ENCODE measurements around the gene RPH3AL. TPM values are rescaled to one million over a fixed set of nuclear protein-coding genes. Genes with fewer than 3 reads are reported as not detected.

Gene RPH3AL
- total RNA-seq, 1 experiment from 2014 or later: 3.0 TPM

GRCh38 chr17:395179-395578 is 42.6 kb upstream of the RPH3AL start:
- H3K36me3 Mint-ChIP-seq (ENCODE audit: insufficient read depth in 1 of 3, low read depth in 3 of 3): no peaks in the 10 kb centered on the region
- H4K5ac ChIP-seq (ENCODE audit: insufficient read length, low read depth, low read length): no peak overlapping the region
- TF ChIP-seq CTCF (conservative IDR thresholded peaks at IDR 0.05): no peak

More at GRCh38 chr17:395179-395578, 42.6 kb upstream of the RPH3AL start:
- Histone ChIP-seq H2AFZ (ENCODE audit: low read length) (no peak overlapping the region), H4K8ac (replicated peaks; ENCODE audit: insufficient read length, low read depth, low read length) (no peak overlapping the region), H3K14ac (ENCODE audit: insufficient read depth, low read length) (no peak overlapping the region), H3T11ph (ENCODE audit: low read length) (no peak overlapping the region), H2AK5ac (ENCODE audit: insufficient read length, low read length) (no peak overlapping the region), H3K56ac (ENCODE audit: insufficient read length, low read depth, low read length) (no peak overlapping the region), H3K4ac (ENCODE audit: low read depth, low read length) (no peak overlapping the region), H3K23ac (ENCODE audit: insufficient read length, low read depth, low read length) (no peak overlapping the region), H3K9ac (ENCODE audit: extremely low read depth, insufficient read length, low read length) (no peak overlapping the region), H3K79me2 (ENCODE audit: insufficient read depth, low read length) (no peaks in the 10 kb centered on the region), H3K23me2 (ENCODE audit: insufficient read length, low read depth, low read length, poor library complexity, severe bottlenecking) (no peaks in the 10 kb centered on the region), H3K4me1 (ENCODE audit: insufficient read depth, low read length) (no peaks in the 10 kb centered on the region), H3K9me3 (ENCODE audit: control insufficient read depth, low read depth, low read length) (no peaks in the 10 kb centered on the region), H3K79me1 (ENCODE audit: insufficient read depth, low read depth, low read length, poor library complexity, severe bottlenecking) (no peaks in the 10 kb centered on the region), H2BK120ac (ENCODE audit: low read depth, low read length, poor library complexity, severe bottlenecking) (no peak overlapping the region), H4K20me1 (ENCODE audit: control insufficient read depth, insufficient read depth, insufficient read length) (no peaks in the 10 kb centered on the region), H3K27me3 (ENCODE audit: insufficient read depth, low read length) (no peaks in the 10 kb centered on the region), H3K4me2 (ENCODE audit: insufficient read depth, insufficient read length, low read length) (no peak overlapping the region), H4K91ac (ENCODE audit: insufficient read length, low read depth, low read length) (no peak overlapping the region), H2BK15ac (ENCODE audit: low read depth, low read length) (no peak overlapping the region), H3K18ac (ENCODE audit: insufficient read length, low read depth, low read length) (no peak overlapping the region), H3K27ac (ENCODE audit: insufficient read length, low read depth, low read length) (no peak overlapping the region), H2BK12ac (ENCODE audit: insufficient read length, low read depth, low read length) (no peak overlapping the region), H2BK5ac (ENCODE audit: insufficient read length, low read length) (no peak overlapping the region), H2BK20ac (ENCODE audit: low read depth, low read length, poor library complexity, severe bottlenecking) (no peak overlapping the region)
- no CpG with 5 or more reads among the region's 9 CpGs for WGBS (ENCODE audit: extremely low coverage, insufficient read length, low lambda C conversion rate)
- H3K4me3 Mint-ChIP-seq: no peak overlapping the region
- H3K27me3 Mint-ChIP-seq (ENCODE audit: low read depth): peaks cover 46% of the 10 kb centered on the region
- H3K4me1 Mint-ChIP-seq: no peaks in the 10 kb centered on the region
- H3K9me3 Mint-ChIP-seq: no peaks in the 10 kb centered on the region; a peak in 2 of 5 replicates
- H3K27ac Mint-ChIP-seq: no peak overlapping the region
- no peak for DNase-seq

Measured in H9 (cell line).